Pons (tissue), 1 donor: ENCODE data around the gene ZC3H14.
A peak's percentile ranks its signal among the peaks of the same experiment; 100 is the strongest.

Source experiments
- DNase-seq: peaks from one replicate; pipeline ENCODE4 v3.0.0-alpha.2; 2016; ENCODE audit warnings: low spot score

Gene ZC3H14

GRCh38 chr14:88607829-88608228, 45.0 kb downstream of the ZC3H14 start:
- no peak for DNase-seq

- no peak for DNase-seq
Measured at GRCh38 chr14:88611878-88612277, 49.0 kb downstream of the ZC3H14 start.

GRCh38 chr14:88612981-88613380, 50.1 kb downstream of the ZC3H14 start:
- DNase-seq: no peak

GRCh38 chr14:88613552-88614010, 50.7 kb downstream of the ZC3H14 start:
- DNase-seq: no peak

GRCh38 chr14:88614218-88614907, 51.5 kb downstream of the ZC3H14 start:
- DNase-seq: no peak

- no peak for DNase-seq
Measured at GRCh38 chr14:88616697-88617096, 53.9 kb downstream of the ZC3H14 start.

GRCh38 chr14:88617479-88617878, 54.6 kb downstream of the ZC3H14 start:
- DNase-seq: no peak

- DNase-seq: no peak
Measured at GRCh38 chr14:88618476-88618875, 55.6 kb downstream of the ZC3H14 start.

GRCh38 chr14:88621100-88621499, 58.3 kb downstream of the ZC3H14 start:
- DNase-seq: no peak

GRCh38 chr14:88625671-88626070, 62.8 kb downstream of the ZC3H14 start:
- DNase-seq: no peak

GRCh38 chr14:88628033-88628432, 65.2 kb downstream of the ZC3H14 start:
- DNase-seq: no peak

GRCh38 chr14:88628462-88628861, 65.6 kb downstream of the ZC3H14 start:
- no peak for DNase-seq

GRCh38 chr14:88630565-88630964, 67.7 kb downstream of the ZC3H14 start:
- DNase-seq: no peak

GRCh38 chr14:88631091-88631490, 68.3 kb downstream of the ZC3H14 start:
- no peak for DNase-seq

- DNase-seq: no peak
Measured at GRCh38 chr14:88632512-88632911, 69.7 kb downstream of the ZC3H14 start.

- no peak for DNase-seq
Measured at GRCh38 chr14:88639221-88639620, 76.4 kb downstream of the ZC3H14 start.

- no peak for DNase-seq
Measured at GRCh38 chr14:88660056-88660455, 97.2 kb downstream of the ZC3H14 start.

- DNase-seq: peak; percentile 91
Measured at GRCh38 chr14:88667555-88668273, 104.9 kb downstream of the ZC3H14 start.

- DNase-seq: peak; percentile 61
Measured at GRCh38 chr14:88668448-88669116, 105.7 kb downstream of the ZC3H14 start.

GRCh38 chr14:88669346-88669745, 106.5 kb downstream of the ZC3H14 start:
- DNase-seq: no peak
